Muscle of leg (tissue), 11 donors: ENCODE results near the gene XPO5. TPM values are rescaled to one million over a fixed set of nuclear protein-coding genes. Genes with fewer than 3 reads are reported as not detected.

Experiments
- DNase-seq: peaks from one replicate; pipeline ENCODE4 v3.0.0; 2013
- H3K27ac ChIP-seq: one replicate; pipeline ENCODE4 v1.5.1; 2013; ENCODE audit warnings: mild to moderate bottlenecking, low read length, control low read depth
- H3K27me3 ChIP-seq: one replicate; pipeline ENCODE4 v1.6.1; 2013; ENCODE audit warnings: low read length; ENCODE audit not compliant: control insufficient read depth, insufficient read depth
- H3K36me3 ChIP-seq: one replicate; pipeline ENCODE4 v1.6.1; 2013; ENCODE audit warnings: low read length; ENCODE audit not compliant: control insufficient read depth, insufficient read depth
- H3K4me1 ChIP-seq: one replicate; pipeline ENCODE4 v1.6.1; 2013; ENCODE audit warnings: low read length; ENCODE audit not compliant: control insufficient read depth, insufficient read depth
- H3K4me3 ChIP-seq: one replicate; pipeline ENCODE4 v1.5.1; 2013; ENCODE audit warnings: low read length, control low read depth
- H3K9me3 ChIP-seq: replicated peaks from 2 replicates; pipeline ENCODE4 v1.6.1; 2013; ENCODE audit warnings: low read depth, low read length; ENCODE audit not compliant: control insufficient read depth
- WGBS: methylation state at CpG from one replicate; pipeline ENCODE4 v1.1.5; 2013; ENCODE audit warnings: missing lambda C conversion rate; ENCODE audit not compliant: insufficient coverage; 5-methylcytosine and 5-hydroxymethylcytosine counted together
- polyA plus RNA-seq, 8 donors: library from polyadenylated mRNA; unstranded; fragments of 120-200 nt; gene quantifications; one replicate each; pipeline versions ENCODE4 v1.2.1 to v1.2.3, GENCODE V29; 2013; ENCODE audit warnings: inconsistent platforms in 1 of 8, low replicate concordance in 1 of 8; ENCODE audit not compliant: insufficient read length in 8 of 8, insufficient read depth in 1 of 8
- total RNA-seq: library from RNA; stranded (reverse); fragments of 120-200 nt; gene quantifications from one replicate; pipeline ENCODE4 v1.2.4, GENCODE V29; 2013

Gene XPO5
- total and polyA plus RNA-seq, 9 donors: 17.2 to 38.2 (median 24.3) TPM

GRCh38 chr6:43477235-43478007 lies 98.4 kb downstream of the XPO5 start, which contains the start of gene TJAP1:
TSS of gene TJAP1 (plus strand) at chr6:43477570. CDS start at chr6:43499002, 21,432 bp downstream.
- H3K4me1 ChIP-seq: peaks cover 15% of the 10 kb centered on the region
- DNase-seq: peak; percentile 94
- peak within 1 kb of the TSS; percentile 86 for H3K27ac ChIP-seq
- under 1% methylated on average over 32 of the region's 34 CpGs for WGBS
- peaks cover 2% of the 10 kb centered on the region for H3K36me3 ChIP-seq
- H3K9me3 ChIP-seq: no peaks in the 10 kb centered on the region
- H3K4me3 ChIP-seq: peak within 1 kb of the TSS; percentile 65
- no peaks in the 10 kb centered on the region for H3K27me3 ChIP-seq

- H3K27ac ChIP-seq: peak overlapping the region; percentile 57
- H3K36me3 ChIP-seq: peaks cover 2% of the 10 kb centered on the region
- H3K27me3 ChIP-seq: peaks cover under 1% of the 10 kb centered on the region
- DNase-seq: no peak
- no peak overlapping the region for H3K4me3 ChIP-seq
- WGBS: 61% methylated on average over 2 of the region's 2 CpGs
- H3K4me1 ChIP-seq: peaks cover 15% of the 10 kb centered on the region
- no peaks in the 10 kb centered on the region for H3K9me3 ChIP-seq
These were observed 99.1 kb downstream of the XPO5 start for GRCh38 chr6:43476746-43477145.

GRCh38 chr6:43475516-43475915 lies 100.3 kb downstream of the XPO5 start:
- Histone ChIP-seq H3K27me3 (peaks cover 2% of the 10 kb centered on the region), H3K27ac (no peak overlapping the region), H3K36me3 (peaks cover 2% of the 10 kb centered on the region), H3K9me3 (no peaks in the 10 kb centered on the region), H3K4me1 (peaks cover 15% of the 10 kb centered on the region), H3K4me3 (no peak overlapping the region)
- DNase-seq: peak; percentile 60
- 62% methylated on average over 3 of the region's 6 CpGs for WGBS

DNA sequence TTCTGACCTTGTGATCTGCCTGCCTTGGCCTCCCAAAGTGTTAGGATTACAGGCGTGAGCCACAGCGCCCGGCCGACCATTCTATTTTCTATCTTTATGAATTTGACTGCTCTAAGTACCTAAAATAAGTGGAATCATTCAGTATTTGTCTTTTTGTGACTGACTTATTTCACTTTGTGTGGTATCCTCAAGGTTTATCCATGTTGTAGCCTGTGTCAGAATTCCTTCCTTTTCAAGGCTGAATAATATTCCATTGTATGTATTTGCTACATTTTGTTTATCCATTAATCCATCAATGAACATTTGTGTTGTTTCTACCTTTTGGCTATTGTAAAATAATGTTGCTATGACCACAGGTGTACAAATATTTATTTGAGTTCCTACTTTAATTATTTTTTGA lies 103.3 kb downstream of the XPO5 start:
- no CpG with 5 or more reads among the region's 4 CpGs for WGBS
- Histone ChIP-seq H3K27ac (no peak overlapping the region), H3K4me1 (peaks cover 6% of the 10 kb centered on the region), H3K36me3 (no peaks in the 10 kb centered on the region), H3K9me3 (no peaks in the 10 kb centered on the region), H3K4me3 (no peak overlapping the region), H3K27me3 (peaks cover 4% of the 10 kb centered on the region)
- DNase-seq: no peak

Other genes with a start within 250 kb of the XPO5 start
- gene ZNF318, start 206.4 kb downstream of the XPO5 start, total RNA-seq: 9.4 TPM
- 10 to 100 TPM; 12.2 to 17.3 (median 13.0) TPM for gene ZNF318, start 206.4 kb downstream of the XPO5 start, polyA plus RNA-seq
- 10.7 TPM for gene ABCC10, start 148.5 kb downstream of the XPO5 start, total RNA-seq
- 10 to 100 TPM; 13.1 to 22.0 (median 14.9) TPM for gene ABCC10, start 148.5 kb downstream of the XPO5 start, polyA plus RNA-seq
- gene DLK2, start 120.5 kb downstream of the XPO5 start, total RNA-seq: 2.0 TPM
- 1 to 10 TPM; 1.7 to 3.5 (median 2.4) TPM for gene DLK2, start 120.5 kb downstream of the XPO5 start, polyA plus RNA-seq
- gene TJAP1, start 98.5 kb downstream of the XPO5 start, total RNA-seq: 15.9 TPM
- 10 to 100 TPM; 19.4 to 31.4 (median 25.9) TPM for gene TJAP1, start 98.5 kb downstream of the XPO5 start, polyA plus RNA-seq
- gene LRRC73, start 65.7 kb downstream of the XPO5 start, total RNA-seq: 0.22 TPM
- gene LRRC73, start 65.7 kb downstream of the XPO5 start, polyA plus RNA-seq: under 1 TPM; 0.11 to 0.27 (median 0.15) TPM
- 59.5 TPM for gene YIPF3, start 59.1 kb downstream of the XPO5 start, total RNA-seq
- gene YIPF3, start 59.1 kb downstream of the XPO5 start, polyA plus RNA-seq: 10 to 100 TPM; 80.7 to 98.0 (median 91.2) TPM
- 21.1 TPM for gene POLR1C, start 58.9 kb downstream of the XPO5 start, total RNA-seq
- 10 to 100 TPM; 16.7 to 22.2 (median 19.2) TPM for gene POLR1C, start 58.9 kb downstream of the XPO5 start, polyA plus RNA-seq
- gene POLH, start 147 bp upstream of the XPO5 start, total RNA-seq: 8.2 TPM
- 10 to 100 TPM in 7 of 8 donors, 1 to 10 TPM in 1; 8.1 to 15.3 (median 12.0) TPM for gene POLH, start 147 bp upstream of the XPO5 start, polyA plus RNA-seq
- 33.5 TPM for gene GTPBP2, start 53.2 kb upstream of the XPO5 start, total RNA-seq
- gene GTPBP2, start 53.2 kb upstream of the XPO5 start, polyA plus RNA-seq: 10 to 100 TPM; 31.2 to 44.8 (median 37.7) TPM
- gene MAD2L1BP, start 59.8 kb upstream of the XPO5 start, total RNA-seq: 23.6 TPM
- 10 to 100 TPM; 17.4 to 21.7 (median 19.3) TPM for gene MAD2L1BP, start 59.8 kb upstream of the XPO5 start, polyA plus RNA-seq
- gene RSPH9, start 69.0 kb upstream of the XPO5 start, total RNA-seq: 0.49 TPM
- 1 to 10 TPM in 1 of 8 donors, under 1 TPM in 7; 0.41 to 1.1 (median 0.79) TPM for gene RSPH9, start 69.0 kb upstream of the XPO5 start, polyA plus RNA-seq
- gene MRPS18A, start 111.8 kb upstream of the XPO5 start, total RNA-seq: 43.5 TPM
- gene MRPS18A, start 111.8 kb upstream of the XPO5 start, polyA plus RNA-seq: 10 to 100 TPM; 28.4 to 43.7 (median 32.0) TPM
- gene VEGFA, start 194.2 kb upstream of the XPO5 start, total RNA-seq: 63.1 TPM
- 10 to 100 TPM; 59.4 to 89.9 (median 70.5) TPM for gene VEGFA, start 194.2 kb upstream of the XPO5 start, polyA plus RNA-seq